Epithelial cell of proximal tubule (primary cell): ENCODE data around the gene CRIP2. TPM values are rescaled to one million over a fixed set of nuclear protein-coding genes. Genes with fewer than 3 reads are reported as not detected.

Source experiments
- DNase-seq: peaks from one replicate; pipeline ENCODE4 v3.0.0-alpha.2; 2011; ENCODE audit warnings: low read depth
- H3K4me3 ChIP-seq: 2 replicates; pipeline ENCODE4 v1.5.1; 2011; ENCODE audit warnings: low read depth, mild to moderate bottlenecking, low read length
- CTCF ChIP-seq: conservative IDR thresholded peaks from 2 replicates; pipeline ENCODE4 v1.5.1; 2012; ENCODE audit warnings: low read depth, mild to moderate bottlenecking, low read length
- total RNA-seq: library from RNA; depleted of rRNA; stranded (reverse); fragments of >200 nt; gene quantifications from 2 replicates; pipeline ENCODE4 v1.2.3, GENCODE V29; 2015

The CRIP2 gene
- total RNA-seq, 1 donor from 2014 or later = 121 TPM

DNA sequence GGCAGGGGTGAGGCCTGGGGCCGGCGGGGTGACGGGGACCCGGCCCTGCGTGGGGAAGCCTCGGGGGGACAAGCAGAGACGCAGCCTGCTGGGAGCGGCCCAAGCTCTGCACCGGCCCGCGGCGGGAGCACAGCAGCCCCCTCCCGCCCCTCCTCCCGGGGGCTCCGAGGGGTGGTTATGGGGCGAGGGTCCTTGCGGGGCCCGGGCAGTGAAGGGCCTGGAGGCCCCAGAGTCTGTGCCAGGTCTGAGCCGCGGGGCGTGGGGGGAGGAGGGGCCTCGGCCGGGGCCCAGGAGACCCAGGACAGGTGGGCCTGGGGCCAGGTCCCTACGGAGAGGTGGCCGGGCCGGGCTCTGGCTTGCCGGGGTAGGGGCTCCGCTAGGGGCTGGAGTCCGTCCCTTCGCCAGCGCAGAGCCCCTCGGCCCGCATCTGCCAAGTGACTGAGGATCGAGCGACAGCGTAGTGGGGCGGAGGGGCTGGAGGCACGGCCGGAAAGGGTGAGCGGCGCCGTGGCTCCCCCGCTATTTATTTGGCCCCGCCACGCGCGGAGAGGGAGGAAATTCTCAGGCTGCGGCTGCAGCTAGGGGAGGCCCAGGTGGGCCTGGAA lies 52.3 kb downstream of the CRIP2 start:
- no peak for DNase-seq
- no peak for TF ChIP-seq CTCF
- H3K4me3 ChIP-seq = peak overlapping the region; percentile 56

GRCh38 chr14:105527381-105527825 lies 52.8 kb downstream of the CRIP2 start:
- peak overlapping the region; percentile 56 for H3K4me3 ChIP-seq
- TF ChIP-seq CTCF = no peak
- no peak for DNase-seq

- DNase-seq = no peak
- peak; percentile 64 for TF ChIP-seq CTCF
- H3K4me3 ChIP-seq = peak overlapping the region; percentile 56
These were observed 53.4 kb downstream of the CRIP2 start for GRCh38 chr14:105527826-105528585.

DNA sequence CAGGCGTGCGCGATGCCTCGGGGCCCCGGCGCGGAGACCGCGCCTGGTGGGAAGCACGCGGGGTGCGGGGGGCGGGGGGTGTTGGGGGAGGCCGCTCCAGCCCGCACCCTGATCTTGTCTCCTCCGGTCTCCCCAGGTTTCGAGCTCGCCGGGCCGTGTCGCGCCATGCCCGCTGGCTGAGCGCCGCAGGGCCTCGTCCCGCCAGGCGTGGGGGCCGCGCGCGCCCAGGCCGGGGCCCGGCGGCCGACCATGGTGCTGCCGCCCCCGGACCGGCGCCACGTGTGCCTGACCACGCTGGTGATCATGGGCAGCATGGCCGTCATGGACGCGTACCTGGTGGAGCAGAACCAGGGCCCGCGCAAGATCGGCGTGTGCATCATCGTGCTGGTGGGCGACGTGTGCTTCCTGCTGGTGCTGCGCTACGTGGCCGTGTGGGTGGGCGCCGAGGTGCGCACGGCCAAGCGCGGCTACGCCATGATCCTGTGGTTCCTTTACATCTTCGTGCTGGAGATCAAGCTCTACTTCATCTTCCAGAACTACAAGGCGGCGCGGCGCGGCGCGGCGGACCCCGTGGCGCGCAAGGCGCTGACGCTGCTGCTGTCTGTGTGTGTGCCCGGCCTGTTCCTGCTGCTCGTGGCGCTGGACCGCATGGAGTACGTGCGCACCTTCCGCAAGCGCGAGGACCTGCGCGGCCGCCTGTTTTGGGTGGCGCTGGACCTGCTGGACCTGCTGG lies 54.1 kb downstream of the CRIP2 start:
- H3K4me3 ChIP-seq = peak overlapping the region; percentile 56
- no peak for DNase-seq
- no peak for TF ChIP-seq CTCF

GRCh38 chr14:105529319-105529568 lies 54.6 kb downstream of the CRIP2 start:
- H3K4me3 ChIP-seq = no peak overlapping the region
- TF ChIP-seq CTCF = no peak
- DNase-seq = no peak

Other genes with a start within 250 kb of the CRIP2 start
- 39.4 and 64.1 TPM in 2 replicates for gene BTBD6, start 226.3 kb upstream of the CRIP2 start, total RNA-seq
- 23.8 and 30.7 TPM in 2 replicates for gene BRF1, start 173.8 kb upstream of the CRIP2 start, total RNA-seq
- gene PACS2, start 160.1 kb upstream of the CRIP2 start, total RNA-seq = 45.1 and 68.7 TPM in 2 replicates
- 0.29 TPM in 1 of 2 replicates, not detected in the other for gene TEX22, start 76.3 kb upstream of the CRIP2 start, total RNA-seq
- gene MTA1, start 55.0 kb upstream of the CRIP2 start, total RNA-seq = 56.1 and 64.1 TPM in 2 replicates
- 7.0 and 8.3 TPM in 2 replicates for gene CRIP1, start 12.1 kb downstream of the CRIP2 start, total RNA-seq
- 30.5 and 48.3 TPM in 2 replicates for gene TEDC1, start 16.4 kb downstream of the CRIP2 start, total RNA-seq
- 3.5 and 5.6 TPM in 2 replicates for gene TMEM121, start 51.8 kb downstream of the CRIP2 start, total RNA-seq